Neural progenitor cell (in vitro differentiated cells): ENCODE results near the gene DNAAF5. TPM values are rescaled to one million over a fixed set of nuclear protein-coding genes. Genes with fewer than 3 reads are reported as not detected.

Experiments used
- DNase-seq: peaks from one replicate; pipeline ENCODE4 v3.0.0-alpha.2; 2016; ENCODE audit warnings: low spot score
- H2AFZ ChIP-seq: fragments of 200-600 bp; sonication (generic); replicated peaks from 2 replicates; pipeline ENCODE4 v1.6.1; 2016; ENCODE audit warnings: antibody characterized with exemption
- H3F3A ChIP-seq: fragments of 200-600 bp; sonication (generic); 2 replicates; pipeline ENCODE4 v1.6.1; 2016; ENCODE audit warnings: antibody characterized with exemption, low read depth
- H3K27ac ChIP-seq: fragments of 200-600 bp; sonication (generic); 2 replicates; pipeline ENCODE4 v1.5.1; 2016; ENCODE audit warnings: mild to moderate bottlenecking
- H3K27me3 ChIP-seq: fragments of 200-600 bp; sonication (generic); 2 replicates; pipeline ENCODE4 v1.6.1; 2016; ENCODE audit warnings: mild to moderate bottlenecking, moderate library complexity
- H3K36me3 ChIP-seq: fragments of 200-600 bp; sonication (generic); 2 replicates; pipeline ENCODE4 v1.5.1; 2016
- H3K4me1 ChIP-seq: fragments of 200-600 bp; sonication (generic); 2 replicates; pipeline ENCODE4 v1.6.1; 2016; ENCODE audit warnings: mixed run types
- H3K4me2 ChIP-seq: fragments of 200-600 bp; sonication (generic); 2 replicates; pipeline ENCODE4 v1.6.1; 2016
- H3K4me3 ChIP-seq: fragments of 200-600 bp; sonication (generic); 2 replicates; pipeline ENCODE4 v1.5.1; 2016
- H3K79me2 ChIP-seq: fragments of 200-600 bp; sonication (generic); 2 replicates; pipeline ENCODE4 v1.6.1; 2016; ENCODE audit warnings: low read depth
- H3K9ac ChIP-seq: fragments of 200-600 bp; sonication (generic); 2 replicates; pipeline ENCODE4 v1.6.1; 2016
- H3K9me3 ChIP-seq: fragments of 200-600 bp; sonication (generic); 2 replicates; pipeline ENCODE4 v1.5.1; 2016; ENCODE audit warnings: low read depth
- H4K20me1 ChIP-seq: fragments of 200-600 bp; sonication (generic); 2 replicates; pipeline ENCODE4 v1.6.1; 2016; ENCODE audit warnings: low read depth
- H3K27ac Mint-ChIP-seq: 3 replicates; pipeline ENCODE4 v1.8.0; 2021; ENCODE audit warnings: mixed read lengths
- H3K27me3 Mint-ChIP-seq: 2 replicates; pipeline ENCODE4 v1.8.0; 2022; ENCODE audit warnings: low read depth, mild to moderate bottlenecking, inconsistent platforms, moderate library complexity, mixed read lengths; ENCODE audit not compliant: insufficient read depth
- H3K36me3 Mint-ChIP-seq: 3 replicates; pipeline ENCODE4 v1.8.0; 2021; ENCODE audit warnings: mixed read lengths
- H3K4me1 Mint-ChIP-seq: 3 replicates; pipeline ENCODE4 v1.8.0; 2021; ENCODE audit warnings: mixed read lengths
- H3K4me3 Mint-ChIP-seq: 3 replicates; pipeline ENCODE4 v1.8.0; 2021; ENCODE audit warnings: mild to moderate bottlenecking, moderate library complexity, mixed read lengths
- H3K9me3 Mint-ChIP-seq: 3 replicates; pipeline ENCODE4 v1.8.0; 2020; ENCODE audit warnings: mixed read lengths
- EZH2 ChIP-seq: fragments of 200-600 bp; sonication (generic); IDR thresholded peaks from 2 replicates; pipeline ENCODE4 v1.6.1; 2017; ENCODE audit warnings: antibody characterized with exemption, mild to moderate bottlenecking, moderate library complexity
- EZH2phosphoT487 ChIP-seq: fragments of 200-600 bp; sonication (generic); IDR thresholded peaks from 2 replicates; pipeline ENCODE4 v1.6.1; 2017; ENCODE audit warnings: antibody characterized with exemption
- total RNA-seq: library from RNA; depleted of rRNA; stranded (reverse); fragments of >200 nt; gene quantifications from 2 replicates; pipeline ENCODE4 v1.2.3, GENCODE V29; 2015; ENCODE audit warnings: low replicate concordance
- TF ChIP-seq, protein P1 (sequence below): fragments of 200-600 bp; sonication (generic); IDR thresholded peaks from 2 replicates; pipeline ENCODE4 v1.5.1; 2017; ENCODE audit warnings: antibody characterized with exemption, mild to moderate bottlenecking

Gene DNAAF5
- total RNA-seq, 1 donor from 2014 or later: 23.5 TPM

- Histone ChIP-seq H3K4me2 (no peak overlapping the region), H4K20me1 (no peaks in the 10 kb centered on the region), H3K36me3 (peaks cover 3% of the 10 kb centered on the region), H3K4me1 (no peaks in the 10 kb centered on the region), H3K9ac (no peak overlapping the region), H3K27me3 (no peaks in the 10 kb centered on the region), H3F3A (peaks cover 6% of the 10 kb centered on the region), H3K9me3 (no peaks in the 10 kb centered on the region), H3K79me2 (no peaks in the 10 kb centered on the region), H3K27ac (no peak overlapping the region), H2AFZ (no peak overlapping the region), H3K4me3 (no peak overlapping the region)
- H3K4me1 Mint-ChIP-seq: no peaks in the 10 kb centered on the region
- peaks cover 3% of the 10 kb centered on the region for H3K27me3 Mint-ChIP-seq
- H3K9me3 Mint-ChIP-seq: peaks cover 2% of the 10 kb centered on the region
- no peak overlapping the region for H3K27ac Mint-ChIP-seq
- H3K4me3 Mint-ChIP-seq: no peak overlapping the region
- H3K36me3 Mint-ChIP-seq: peaks cover 16% of the 10 kb centered on the region
- no peak for DNase-seq
- TF ChIP-seq, protein P1, sequence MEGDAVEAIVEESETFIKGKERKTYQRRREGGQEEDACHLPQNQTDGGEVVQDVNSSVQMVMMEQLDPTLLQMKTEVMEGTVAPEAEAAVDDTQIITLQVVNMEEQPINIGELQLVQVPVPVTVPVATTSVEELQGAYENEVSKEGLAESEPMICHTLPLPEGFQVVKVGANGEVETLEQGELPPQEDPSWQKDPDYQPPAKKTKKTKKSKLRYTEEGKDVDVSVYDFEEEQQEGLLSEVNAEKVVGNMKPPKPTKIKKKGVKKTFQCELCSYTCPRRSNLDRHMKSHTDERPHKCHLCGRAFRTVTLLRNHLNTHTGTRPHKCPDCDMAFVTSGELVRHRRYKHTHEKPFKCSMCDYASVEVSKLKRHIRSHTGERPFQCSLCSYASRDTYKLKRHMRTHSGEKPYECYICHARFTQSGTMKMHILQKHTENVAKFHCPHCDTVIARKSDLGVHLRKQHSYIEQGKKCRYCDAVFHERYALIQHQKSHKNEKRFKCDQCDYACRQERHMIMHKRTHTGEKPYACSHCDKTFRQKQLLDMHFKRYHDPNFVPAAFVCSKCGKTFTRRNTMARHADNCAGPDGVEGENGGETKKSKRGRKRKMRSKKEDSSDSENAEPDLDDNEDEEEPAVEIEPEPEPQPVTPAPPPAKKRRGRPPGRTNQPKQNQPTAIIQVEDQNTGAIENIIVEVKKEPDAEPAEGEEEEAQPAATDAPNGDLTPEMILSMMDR: no peak
- TF ChIP-seq EZH2phosphoT487: no peak
- no peak for TF ChIP-seq EZH2
Measured at GRCh38 chr7:771234-772004, 44.9 kb downstream of the DNAAF5 start.

DNA sequence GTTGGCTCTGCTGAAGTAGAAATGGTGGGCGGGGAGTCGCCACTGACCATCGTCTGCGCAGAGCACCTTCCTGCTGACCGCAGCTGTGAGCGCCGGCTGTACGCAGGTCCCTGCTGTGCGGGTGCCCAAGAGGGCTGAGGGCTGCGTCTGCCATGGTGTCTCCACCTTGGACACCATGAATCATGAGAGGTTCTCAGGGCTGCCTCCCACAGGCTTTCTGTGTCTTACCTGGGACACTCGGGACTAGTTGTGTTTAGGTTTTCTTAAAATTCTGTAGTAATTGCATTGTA, 45.5 kb downstream of the DNAAF5 start:
- Mint-ChIP-seq H3K9me3 (peaks cover 2% of the 10 kb centered on the region), H3K27me3 (peaks cover 3% of the 10 kb centered on the region), H3K27ac (no peak overlapping the region), H3K4me1 (no peaks in the 10 kb centered on the region), H3K36me3 (peaks cover 14% of the 10 kb centered on the region), H3K4me3 (no peak overlapping the region)
- H3K27me3 ChIP-seq: no peaks in the 10 kb centered on the region
- no peak overlapping the region for H3K27ac ChIP-seq
- H3F3A ChIP-seq: peaks cover 6% of the 10 kb centered on the region
- peaks cover 3% of the 10 kb centered on the region for H3K36me3 ChIP-seq
- no peak for TF ChIP-seq EZH2phosphoT487
- TF ChIP-seq EZH2: no peak
- TF ChIP-seq, protein P1: no peak
- H3K4me1 ChIP-seq: no peaks in the 10 kb centered on the region
- H2AFZ ChIP-seq: no peak overlapping the region
- H3K9ac ChIP-seq: no peak overlapping the region
- DNase-seq: no peak
- H3K9me3 ChIP-seq: no peaks in the 10 kb centered on the region
- H3K4me2 ChIP-seq: no peak overlapping the region
- no peaks in the 10 kb centered on the region for H4K20me1 ChIP-seq
- no peak overlapping the region for H3K4me3 ChIP-seq
- no peaks in the 10 kb centered on the region for H3K79me2 ChIP-seq

- Histone ChIP-seq H4K20me1 (no peaks in the 10 kb centered on the region), H3K9ac (no peak overlapping the region), H3K4me2 (no peak overlapping the region), H3K27ac (no peak overlapping the region), H3K79me2 (no peaks in the 10 kb centered on the region), H3K9me3 (no peaks in the 10 kb centered on the region), H3F3A (peaks cover 6% of the 10 kb centered on the region), H3K4me1 (no peaks in the 10 kb centered on the region), H3K36me3 (peaks cover 3% of the 10 kb centered on the region), H3K27me3 (no peaks in the 10 kb centered on the region), H2AFZ (no peak overlapping the region), H3K4me3 (no peak overlapping the region)
- H3K4me3 Mint-ChIP-seq: no peak overlapping the region
- H3K27me3 Mint-ChIP-seq: peaks cover 2% of the 10 kb centered on the region
- DNase-seq: no peak
- H3K4me1 Mint-ChIP-seq: no peaks in the 10 kb centered on the region
- no peak overlapping the region for H3K27ac Mint-ChIP-seq
- TF ChIP-seq EZH2phosphoT487: no peak
- peaks cover 13% of the 10 kb centered on the region for H3K36me3 Mint-ChIP-seq
- peaks cover 2% of the 10 kb centered on the region for H3K9me3 Mint-ChIP-seq
Measured at GRCh38 chr7:772392-772791, 45.9 kb downstream of the DNAAF5 start.

DNA sequence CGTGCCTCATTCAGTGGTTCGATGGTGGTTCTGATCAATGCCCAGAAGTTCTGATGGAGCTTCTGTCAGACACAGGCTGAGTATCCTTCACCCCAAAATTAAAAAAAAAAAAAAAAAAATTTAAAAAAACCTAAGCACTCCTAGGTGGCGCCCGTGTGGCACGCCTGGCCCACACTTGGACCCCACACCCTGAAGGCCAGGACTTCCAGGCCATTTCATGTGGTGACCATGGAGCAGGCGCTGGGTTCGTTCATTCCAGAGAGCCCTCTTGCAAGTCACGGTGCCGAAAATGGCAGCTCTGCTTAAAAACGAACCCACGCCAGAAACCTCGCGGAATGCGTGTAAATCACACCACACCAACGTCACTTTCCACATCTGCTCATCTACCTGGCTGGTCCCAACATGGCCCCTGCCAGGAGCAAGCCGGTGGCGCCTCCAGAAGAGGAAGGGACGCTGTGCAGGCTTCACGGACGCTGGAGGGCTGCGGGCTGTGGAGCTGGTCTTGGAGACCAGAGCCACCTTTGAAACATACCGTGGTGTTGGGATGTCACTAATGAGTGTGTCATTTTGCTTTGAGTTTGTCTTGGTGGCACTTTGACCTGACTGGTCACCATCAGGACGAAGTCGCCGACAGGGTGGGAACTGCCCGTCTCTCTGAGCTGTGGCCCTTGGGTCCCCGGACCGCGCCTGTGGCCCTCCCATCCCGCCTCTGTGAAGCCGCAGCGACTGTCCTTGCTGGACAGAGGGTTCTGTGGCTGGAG, 46.5 kb downstream of the DNAAF5 start:
- H3K4me3 Mint-ChIP-seq: no peak overlapping the region
- H3K9me3 Mint-ChIP-seq: no peaks in the 10 kb centered on the region
- no peaks in the 10 kb centered on the region for H3K4me1 Mint-ChIP-seq
- Histone ChIP-seq H3K9ac (no peak overlapping the region), H3F3A (peaks cover 6% of the 10 kb centered on the region), H3K4me3 (no peak overlapping the region), H2AFZ (no peak overlapping the region), H3K79me2 (no peaks in the 10 kb centered on the region), H3K27ac (no peak overlapping the region), H3K4me2 (no peak overlapping the region), H3K9me3 (no peaks in the 10 kb centered on the region), H3K4me1 (no peaks in the 10 kb centered on the region), H4K20me1 (no peaks in the 10 kb centered on the region), H3K36me3 (peaks cover 3% of the 10 kb centered on the region), H3K27me3 (no peaks in the 10 kb centered on the region)
- TF ChIP-seq EZH2phosphoT487: no peak
- TF ChIP-seq, protein P1: no peak
- TF ChIP-seq EZH2: no peak
- H3K36me3 Mint-ChIP-seq: peaks cover 12% of the 10 kb centered on the region
- no peak overlapping the region for H3K27ac Mint-ChIP-seq
- no peak for DNase-seq
- no peaks in the 10 kb centered on the region for H3K27me3 Mint-ChIP-seq
